CD4-positive, alpha-beta T cell treated with Interleukin-4 for 4 hours (primary cell): Measurements from ENCODE around the gene BCL2.
"Not testable (repeated sequence)": the region's sequence is repeated elsewhere in the genome, so short reads cannot be mapped to it uniquely, and the experiment has no call there.

Experiments used
- DNase-seq: peaks from one replicate; pipeline ENCODE4 v3.0.0-alpha.2; 2020

The BCL2 gene

DNA sequence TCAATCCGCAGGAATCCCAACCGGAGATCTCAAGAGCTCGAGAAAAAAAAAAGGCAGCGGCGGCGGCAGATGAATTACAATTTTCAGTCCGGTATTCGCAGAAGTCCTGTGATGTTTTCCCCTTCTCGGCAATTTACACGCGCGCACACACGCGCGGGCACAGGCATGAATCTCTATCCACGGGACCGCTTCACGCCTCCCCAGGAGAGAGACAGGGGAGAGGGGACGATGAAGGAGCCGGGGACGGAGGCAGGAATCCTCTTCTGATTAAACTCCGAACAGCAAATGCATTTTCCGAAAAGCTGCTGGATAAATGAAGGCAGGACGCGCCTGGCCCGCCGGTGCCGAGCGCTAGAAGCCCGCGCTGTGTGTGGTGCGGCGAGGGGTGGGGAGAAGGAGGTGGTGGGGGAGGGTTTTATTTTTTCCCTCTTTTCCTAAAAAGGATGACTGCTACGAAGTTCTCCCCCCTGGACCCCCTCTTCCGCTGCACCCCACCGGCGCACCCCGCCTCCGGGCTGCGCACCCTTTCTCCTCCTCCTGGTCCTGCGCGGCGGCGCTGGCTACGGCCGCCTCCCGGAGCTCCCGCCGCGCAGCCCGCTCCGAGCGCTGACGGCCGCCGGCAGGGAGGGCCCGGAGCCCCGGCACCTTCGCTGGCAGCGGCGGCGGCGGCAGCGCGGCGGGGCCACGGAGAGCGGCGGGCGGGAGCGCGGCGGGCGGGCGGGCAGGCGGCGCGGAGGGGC lies at the start of gene BCL2:
TSS of gene BCL2 (minus strand) at position 387 of the 740 bp plus-strand sequence.
- no peak for DNase-seq

DNA sequence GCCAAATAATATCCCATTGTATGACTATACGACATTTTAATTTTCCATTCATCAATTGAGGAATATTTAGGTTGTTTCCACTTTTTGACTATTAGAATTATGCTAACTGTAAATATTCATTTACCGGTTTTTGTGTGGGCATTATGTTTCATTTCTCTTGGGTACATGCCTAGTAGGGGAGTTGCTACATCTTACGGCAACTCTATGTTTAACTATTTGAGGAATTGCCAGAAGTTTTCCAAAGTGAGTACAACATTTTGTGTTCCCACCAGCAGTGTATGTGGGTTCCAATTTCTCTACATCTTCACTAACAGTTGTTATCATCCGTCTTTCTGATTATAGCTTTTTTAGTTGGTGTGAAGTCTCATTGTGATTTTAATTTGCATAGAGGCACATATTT lies 49.0 kb upstream of the BCL2 start:
- DNase-seq = no peak

DNA sequence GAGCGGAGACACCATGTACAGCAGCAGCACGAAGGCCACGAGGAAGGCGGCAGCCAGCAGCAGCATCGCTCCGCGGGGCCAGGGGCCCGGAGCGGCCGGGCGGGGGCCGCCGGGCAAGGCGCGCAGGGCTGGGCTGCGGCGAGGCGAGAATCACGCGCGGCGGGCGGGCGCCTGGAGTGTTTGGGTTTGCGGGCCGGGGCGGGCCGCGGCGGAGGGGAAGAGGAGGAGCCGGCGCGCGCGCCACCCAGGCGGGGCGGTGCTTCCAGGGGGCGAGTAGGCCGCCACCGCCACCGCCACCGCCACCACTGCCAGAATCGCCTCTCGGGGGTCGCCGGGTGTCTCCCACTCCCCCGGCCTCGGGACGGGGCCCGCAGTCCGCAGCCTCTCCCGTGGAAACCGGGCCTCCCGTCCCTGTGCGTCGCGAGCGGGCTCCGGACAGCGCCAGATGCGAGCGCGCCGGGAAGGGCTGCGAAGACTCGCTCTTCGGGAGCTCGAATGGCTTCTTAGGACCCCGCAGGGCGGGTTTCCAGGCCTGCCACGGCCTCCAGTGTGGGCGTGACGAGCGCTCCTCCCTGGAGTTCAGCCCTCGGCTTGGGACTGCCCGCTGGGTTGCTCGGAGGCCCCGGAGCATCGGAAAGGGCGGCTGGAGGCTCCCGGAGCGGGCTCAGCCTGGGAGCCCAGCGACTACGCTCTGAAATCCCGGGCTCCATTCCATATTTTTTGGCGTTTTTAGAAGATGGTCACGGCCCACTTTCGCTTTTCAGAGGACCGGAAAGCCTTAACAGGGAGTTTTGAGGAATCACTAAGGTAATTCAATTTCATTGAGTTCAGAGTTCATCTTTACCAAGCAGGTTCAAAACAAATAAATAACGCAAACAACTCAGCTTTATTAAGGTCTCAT lies 47.7 kb upstream of the BCL2 start, which contains the start of gene KDSR:
TSS of gene KDSR (minus strand) at position 154 of the 901 bp plus-strand sequence. CDS start at position 66, 88 bp downstream.
- peak; percentile 67 for DNase-seq

DNA sequence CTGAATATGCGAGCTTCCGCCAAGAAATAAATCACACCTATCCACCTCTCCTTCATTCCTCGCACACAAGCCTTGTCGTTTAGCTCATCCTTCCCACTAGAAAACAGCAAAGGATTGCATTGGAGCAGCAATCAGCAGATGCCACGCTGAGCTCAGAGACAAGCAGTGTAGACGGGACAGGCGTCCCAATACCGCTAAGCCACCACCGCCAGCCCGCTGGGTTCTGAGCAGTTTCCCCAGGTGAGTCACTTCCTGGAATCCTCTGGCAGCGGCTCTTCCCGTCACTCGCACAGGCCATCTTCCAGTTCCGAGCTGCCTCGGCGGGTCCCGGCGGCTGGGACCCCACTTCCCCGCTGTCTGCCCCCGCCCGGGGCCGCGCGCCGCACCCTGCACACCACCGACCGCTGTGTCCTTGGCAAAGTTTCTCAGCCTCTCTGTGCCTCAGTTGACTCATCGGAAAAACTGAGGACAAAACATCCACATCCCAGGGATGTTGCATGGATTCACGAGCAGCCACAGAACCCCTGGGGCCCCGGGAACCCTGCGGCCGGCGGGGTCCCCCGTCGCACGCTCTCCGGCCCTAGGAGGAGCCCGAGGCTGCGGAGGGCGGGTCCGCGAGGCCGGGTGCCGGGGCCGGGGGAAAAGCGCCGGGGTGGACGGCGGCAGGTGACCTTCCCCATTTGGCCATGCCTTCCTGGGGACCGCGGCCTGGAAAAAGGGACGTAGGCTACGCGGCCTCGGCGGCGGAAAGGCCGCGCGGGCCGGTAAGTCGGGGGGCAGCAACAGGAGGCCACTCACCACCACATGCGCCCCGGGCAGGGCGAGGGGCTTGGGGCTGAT lies 46.9 kb upstream of the BCL2 start:
- DNase-seq = peak; percentile 62

DNA sequence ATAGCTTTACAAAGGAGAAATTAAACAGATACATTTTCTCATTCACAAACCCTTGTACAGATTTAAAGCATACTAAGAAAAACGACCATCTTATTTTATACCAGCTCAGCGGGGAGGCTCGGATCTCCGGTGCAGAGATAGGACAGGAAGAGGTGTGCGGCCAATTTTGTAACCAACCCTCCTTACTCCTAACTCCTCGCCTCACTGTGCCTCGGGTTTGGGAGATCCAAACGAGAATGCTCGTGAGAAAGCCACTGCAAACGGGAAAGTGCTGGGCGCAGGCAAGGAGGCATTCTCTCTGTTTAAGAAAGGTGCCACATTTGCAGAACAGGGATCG lies 46.3 kb upstream of the BCL2 start:
- no peak for DNase-seq

DNA sequence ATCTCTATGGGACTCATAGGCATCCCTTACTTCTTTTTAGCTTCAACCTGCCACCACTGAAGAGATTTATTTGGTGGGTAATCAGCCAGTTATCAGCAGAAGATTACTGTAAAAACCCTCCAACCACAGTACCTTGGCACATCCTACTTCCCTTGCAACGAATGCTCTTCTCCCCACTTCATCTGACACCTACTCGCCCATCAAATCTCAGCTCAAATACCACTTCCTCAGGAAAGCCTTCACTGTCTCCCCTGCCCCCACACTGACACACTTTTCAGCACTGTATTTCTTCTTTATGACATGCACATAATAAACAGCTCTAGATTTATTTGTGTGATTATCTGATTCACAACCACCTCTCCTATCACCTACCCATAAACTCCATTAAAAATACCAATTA lies 44.4 kb upstream of the BCL2 start:
- DNase-seq = peak; percentile 66

DNA sequence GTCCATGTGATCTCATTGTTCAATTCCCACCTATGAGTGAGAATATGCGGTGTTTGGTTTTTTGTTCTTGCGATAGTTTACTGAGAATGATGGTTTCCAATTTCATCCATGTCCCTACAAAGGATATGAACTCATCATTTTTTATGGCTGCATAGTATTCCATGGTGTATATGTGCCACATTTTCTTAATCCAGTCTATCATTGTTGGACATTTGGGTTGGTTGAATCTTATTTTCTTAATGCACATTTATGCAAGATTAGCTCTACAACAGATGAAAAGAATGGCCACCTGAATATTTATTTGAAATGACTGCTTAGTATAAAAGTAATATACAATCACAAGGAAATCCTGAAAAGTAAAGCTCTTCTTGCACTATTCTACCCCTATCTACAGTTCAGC lies 43.9 kb upstream of the BCL2 start:
- DNase-seq = not testable (repeated sequence)

DNA sequence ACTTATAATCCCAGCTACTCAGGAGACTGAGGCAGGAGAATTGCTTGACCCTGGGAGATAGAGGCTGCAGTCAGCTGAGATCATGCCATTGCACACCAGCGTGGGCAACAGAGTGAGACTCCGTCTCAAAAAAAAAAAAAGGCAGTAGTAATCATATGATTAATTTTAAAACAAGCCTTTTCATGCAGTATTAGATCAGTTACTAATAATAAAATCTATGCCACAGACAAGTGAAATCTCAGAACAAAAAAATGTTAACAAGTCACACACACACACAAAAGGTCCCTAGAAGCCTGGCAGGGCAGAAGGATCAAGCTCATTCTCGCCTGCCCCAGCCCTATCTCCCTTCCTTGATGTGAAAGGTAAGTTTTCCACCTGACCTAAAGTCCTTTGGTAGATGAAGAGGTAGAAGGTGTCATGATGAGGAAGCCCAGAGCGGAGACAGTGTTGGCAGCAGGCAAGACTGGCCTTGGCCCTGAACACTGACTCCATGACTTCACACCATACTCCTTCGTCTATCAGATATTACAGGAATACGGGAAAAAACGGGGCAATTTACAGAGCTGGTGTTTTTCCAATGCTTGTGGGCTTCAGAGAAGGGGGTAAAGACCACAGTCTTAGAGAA lies 36.8 kb upstream of the BCL2 start:
- no peak for DNase-seq

DNA sequence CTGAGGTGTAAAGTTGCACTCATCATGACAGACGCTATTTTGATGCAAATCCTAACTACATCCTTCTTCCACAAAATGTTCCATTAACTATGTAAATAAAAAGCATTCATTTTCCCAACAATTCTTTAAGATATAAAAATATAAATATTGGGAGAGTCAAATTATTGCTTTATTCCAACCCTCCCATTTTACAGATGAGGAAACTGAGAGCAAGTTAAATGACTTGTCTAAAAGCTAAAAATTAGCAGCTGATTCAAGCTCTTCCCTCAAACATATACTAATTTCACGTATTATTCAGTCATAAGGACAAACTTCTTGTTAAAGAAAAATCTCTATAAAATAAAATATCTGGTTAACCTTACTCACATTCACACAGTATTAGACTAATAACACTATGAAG lies 30.7 kb upstream of the BCL2 start:
- no peak for DNase-seq

DNA sequence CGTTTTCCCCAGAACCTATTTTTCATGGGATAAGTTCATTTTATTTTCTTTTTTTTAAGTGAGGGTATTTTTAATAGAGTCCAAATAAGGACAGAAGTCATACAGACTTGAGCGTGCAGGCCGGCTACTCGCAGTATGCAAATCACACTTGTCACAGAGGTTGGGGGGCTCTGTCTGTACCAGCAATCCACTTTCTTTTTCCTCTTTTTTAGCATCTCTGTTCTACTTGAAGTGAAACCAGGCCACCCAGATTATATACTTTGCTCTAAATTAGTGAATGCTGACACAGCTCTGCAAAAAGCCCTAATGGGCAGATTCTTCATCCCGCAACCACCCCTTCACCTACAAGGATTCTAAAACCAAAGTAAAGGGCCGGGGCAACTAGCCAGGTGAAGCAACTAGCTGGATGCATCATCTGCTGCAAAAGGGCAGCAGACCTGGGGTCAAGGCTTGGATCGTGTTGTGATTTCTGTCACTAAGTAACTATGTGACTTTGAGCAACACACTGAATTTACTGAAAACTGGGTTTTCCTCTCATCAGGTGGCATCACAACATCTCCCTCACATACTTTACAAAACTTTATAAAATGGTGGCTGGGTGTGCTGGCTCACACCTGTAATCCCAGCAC lies 29.1 kb upstream of the BCL2 start:
- DNase-seq = no peak

DNA sequence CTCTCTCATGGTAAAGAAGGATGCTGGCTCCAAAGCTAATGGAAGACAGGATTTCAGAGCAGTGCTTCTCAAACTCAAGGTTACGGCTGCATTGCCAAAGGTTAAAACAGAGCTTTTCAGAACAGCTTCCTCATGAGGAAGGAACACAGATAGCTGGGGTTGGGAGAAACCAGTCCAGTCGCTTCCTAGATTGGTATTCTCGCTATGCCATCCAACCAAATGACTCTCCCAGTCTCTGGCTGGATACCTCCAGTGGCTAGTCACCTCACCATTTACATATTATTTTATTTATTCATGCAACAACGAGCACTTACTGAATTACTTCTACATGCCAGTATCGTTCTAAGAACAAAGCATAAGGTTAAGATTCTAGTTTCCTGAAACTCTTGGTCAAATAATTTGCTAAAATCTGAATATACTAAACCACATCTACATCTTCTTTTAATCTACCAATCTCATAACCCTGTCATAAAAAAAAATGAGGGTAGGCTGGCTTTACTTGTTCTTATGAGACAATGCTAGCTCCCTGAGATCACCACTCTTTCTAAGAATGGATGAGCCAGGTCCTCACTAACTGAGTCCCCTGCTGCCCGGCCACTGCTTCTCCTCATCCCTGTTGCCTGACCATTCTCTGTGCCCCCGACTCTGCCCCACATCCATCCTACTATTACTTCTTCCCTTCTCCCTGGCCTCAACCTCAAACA lies 27.1 kb upstream of the BCL2 start:
- DNase-seq = no peak

DNA sequence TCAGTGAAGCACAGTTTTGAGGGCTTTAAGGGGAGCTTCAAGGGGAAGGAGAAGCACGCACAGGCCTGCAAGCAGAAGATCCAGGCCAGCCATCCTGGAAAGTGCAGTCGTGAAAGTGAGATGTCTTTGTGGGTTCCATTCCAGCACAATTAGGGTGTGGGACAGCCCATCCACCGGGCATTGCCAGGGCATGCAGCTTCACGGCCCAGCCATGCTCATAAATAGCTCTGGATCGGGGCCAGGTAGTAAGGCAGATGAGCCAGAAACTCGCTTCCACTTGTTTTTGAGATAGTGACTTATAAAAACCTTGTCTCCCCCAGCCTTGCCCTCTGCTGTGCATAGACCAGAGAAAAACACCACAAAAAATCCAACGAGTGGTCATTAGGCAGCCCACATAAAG lies 26.5 kb upstream of the BCL2 start:
- DNase-seq = no peak

DNA sequence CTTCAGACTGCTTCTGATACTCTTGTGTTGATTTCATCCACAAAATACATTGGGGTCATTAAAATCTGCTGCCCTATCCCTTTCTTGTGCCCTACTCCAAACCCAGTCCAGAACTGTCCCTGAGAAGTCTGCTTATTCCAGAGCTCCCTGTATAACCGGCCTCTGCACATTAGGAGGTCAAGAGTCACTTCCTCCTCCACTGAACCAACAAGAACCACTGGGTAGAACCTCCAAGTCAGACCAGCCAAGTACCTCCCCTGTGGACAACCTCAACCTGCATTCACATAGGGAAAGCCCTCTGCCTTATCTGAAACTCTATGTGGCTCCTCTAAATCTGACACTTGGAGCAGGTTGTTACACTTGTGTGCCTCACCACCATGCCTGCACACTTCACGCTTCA lies 25.3 kb upstream of the BCL2 start:
- DNase-seq = no peak

DNA sequence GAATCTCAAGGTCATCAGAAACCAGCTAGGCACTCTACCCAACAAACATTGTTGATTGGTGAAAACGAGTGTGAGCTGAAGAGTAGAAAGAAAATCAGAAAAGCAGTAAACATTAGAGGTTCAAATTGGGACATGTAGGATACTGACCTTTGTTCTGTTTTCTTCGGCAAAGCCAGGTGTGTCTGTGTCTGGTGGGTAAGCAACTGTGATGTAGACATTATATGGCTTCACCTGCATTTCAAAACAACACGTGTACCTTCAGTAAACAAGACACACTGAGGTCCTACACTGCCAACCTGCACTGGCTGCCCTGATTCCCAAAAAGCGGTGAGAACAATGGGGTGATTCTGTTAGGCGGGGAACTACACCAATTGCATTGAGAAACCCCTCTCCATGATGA lies 24.7 kb upstream of the BCL2 start:
- no peak for DNase-seq

DNA sequence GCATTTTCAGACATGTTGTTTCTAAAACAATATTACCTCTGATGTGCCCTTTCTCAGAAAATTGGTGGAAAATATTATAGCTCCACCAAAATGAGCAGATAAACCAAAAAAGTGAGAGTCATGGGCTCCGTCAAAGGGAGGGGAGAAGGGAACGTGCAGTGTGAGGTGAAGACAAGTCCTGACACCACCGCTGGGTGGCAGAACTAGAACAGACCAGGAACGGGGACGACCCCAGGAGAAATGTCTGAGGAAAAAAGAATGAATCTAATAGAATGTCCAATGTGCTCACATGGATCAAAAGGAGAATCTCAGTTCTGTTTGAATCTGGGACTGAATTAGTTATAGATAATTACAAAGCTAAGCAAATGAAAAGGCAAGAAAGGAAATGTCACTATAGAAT lies 22.6 kb upstream of the BCL2 start:
- peak; percentile 15 for DNase-seq

DNA sequence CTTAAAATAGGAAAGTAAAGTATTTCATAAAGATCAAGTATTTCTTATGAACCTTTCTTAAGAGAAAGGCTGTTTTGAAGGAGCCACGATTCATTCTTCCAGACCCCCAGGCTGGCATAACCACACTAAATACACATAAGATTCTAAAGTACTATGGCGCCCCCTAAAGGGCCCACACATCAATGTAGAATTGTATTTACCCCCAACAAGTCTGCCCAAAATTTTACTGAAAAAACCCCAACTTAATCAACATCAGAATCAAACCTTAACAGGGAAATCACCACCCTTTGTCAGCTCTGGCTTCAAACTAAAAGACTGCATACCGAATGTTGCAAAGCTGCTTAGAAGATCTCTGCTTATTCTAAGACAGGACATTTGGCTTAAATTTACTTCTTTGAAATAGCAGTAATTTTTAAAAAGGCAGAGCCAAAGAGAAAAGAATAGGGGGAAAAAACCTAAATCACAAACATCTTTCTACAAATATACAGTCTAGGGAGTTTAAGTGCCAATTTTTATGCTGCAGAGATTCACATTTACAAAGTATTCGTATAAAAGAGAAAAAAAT lies 20.4 kb upstream of the BCL2 start:
- peak; percentile 55 for DNase-seq

DNA sequence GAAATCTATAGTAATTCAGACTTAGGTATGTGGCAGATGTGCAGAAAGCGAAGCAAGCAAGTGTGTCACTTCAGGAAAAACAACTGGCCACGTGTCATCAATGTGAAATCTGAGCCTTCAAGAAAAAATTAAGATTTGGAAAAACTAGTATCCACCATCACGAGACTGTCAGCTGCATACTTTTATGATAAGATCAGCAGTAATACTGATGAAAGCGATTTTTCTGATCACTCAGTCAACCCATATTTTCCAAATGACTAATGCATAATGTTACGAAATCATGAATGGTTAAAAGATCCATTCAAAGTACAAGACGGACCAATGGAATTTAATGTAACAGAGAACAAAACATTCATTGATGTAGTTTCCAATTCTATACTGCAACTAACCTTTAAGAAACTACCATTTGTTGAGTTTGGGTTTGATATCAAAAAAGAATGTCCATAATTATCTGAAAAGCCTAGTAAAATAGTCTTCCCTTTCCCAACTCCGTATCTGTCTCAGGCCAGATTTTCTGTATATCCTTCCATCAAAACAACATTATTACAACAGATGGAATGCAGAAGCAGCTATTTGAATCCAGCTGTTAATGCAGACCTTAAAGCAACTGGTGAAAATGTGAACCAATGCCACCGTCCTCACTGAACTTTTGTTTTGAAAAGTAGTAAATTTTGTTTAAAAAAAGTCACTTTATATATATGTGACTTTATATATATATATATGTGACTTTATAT lies 17.0 kb upstream of the BCL2 start:
- no peak for DNase-seq

DNA sequence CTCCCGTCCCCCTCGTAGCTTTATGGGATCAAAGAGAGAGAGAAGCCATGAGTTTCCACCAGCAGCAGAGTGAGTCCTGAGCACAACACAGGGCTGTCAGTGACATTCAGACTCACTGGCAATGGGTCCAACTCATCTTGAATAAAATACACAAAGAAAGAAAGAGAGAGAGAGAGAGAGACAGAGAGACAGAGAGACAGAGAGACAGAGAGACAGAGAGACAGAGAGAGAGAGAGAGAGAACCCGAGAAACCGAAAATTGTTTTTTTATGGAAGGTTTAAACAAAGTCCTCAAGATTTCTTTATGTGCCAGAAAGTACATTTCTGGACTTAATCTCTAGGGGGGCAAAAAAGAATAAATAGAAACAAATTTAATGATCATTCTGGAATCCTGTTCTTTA lies 11.5 kb upstream of the BCL2 start:
- no peak for DNase-seq

DNA sequence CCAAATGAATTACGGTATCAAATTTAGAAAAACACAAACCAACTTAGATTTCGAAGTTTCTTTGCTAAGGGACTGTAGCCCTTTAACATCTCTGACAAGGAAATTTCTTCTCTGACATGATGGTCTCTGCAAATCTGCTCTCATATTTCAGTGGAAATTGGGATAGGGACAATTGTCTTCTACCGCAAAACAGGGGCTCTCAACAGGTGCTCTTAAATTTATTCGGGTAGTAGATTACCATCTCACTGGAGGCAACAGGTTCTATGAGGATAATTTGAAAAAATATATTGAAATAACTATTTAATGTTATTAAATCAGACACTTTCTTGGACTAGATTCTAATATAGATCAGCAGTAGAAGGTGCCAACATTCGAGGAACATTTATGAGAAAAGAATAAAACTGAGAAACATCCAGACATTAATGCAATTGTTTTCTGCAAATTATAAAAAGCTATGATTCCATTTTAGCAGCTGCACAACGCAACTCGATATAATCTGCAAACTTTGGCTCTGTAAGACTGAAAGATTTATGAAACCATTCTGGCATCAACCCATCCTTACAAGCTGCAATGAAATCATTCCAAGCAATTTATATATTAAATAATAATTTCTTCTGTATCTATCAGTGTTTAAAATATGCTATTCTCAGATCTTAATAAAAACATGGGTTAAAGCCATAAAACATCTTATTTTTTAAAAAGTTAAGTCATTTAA lies 10.0 kb upstream of the BCL2 start:
- DNase-seq = no peak

DNA sequence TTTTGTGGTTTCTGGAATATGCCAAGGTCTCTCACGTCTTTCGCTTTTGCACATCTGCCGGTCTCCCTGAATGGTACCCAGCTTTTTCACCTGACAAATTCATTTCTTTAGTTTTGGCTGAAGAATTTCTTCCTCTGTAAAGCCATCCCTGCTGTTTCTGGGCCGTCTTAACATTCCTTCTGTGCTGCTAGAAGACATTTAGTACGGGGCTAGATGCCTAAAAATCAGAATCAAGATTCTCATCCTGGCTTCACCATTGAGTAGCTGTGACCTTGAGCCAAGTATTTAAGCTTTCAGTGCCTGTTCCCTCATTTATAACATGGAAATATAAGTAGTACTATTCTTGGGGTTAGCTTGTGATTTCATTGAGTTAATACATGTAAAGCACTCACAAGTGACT lies 6.4 kb upstream of the BCL2 start:
- DNase-seq = no peak
